GM18505 (cell line): ENCODE results near the gene C2orf80.

Experiments used
- ATAC-seq: cut with Tn5 transposase; IDR thresholded peaks from one replicate; pipeline ENCODE4 v1.9.1; 2021; ENCODE audit not compliant: unreplicated experiment
- POLR2A ChIP-seq: IDR thresholded peaks from 4 replicates; pipeline ENCODE4 v1.6.1; 2011; ENCODE audit warnings: borderline replicate concordance; ENCODE audit not compliant: insufficient read depth, insufficient read length; ENCODE audit errors: extremely low read depth

Gene C2orf80

GRCh38 chr2:208192611-208193236, 2.9 kb upstream of the C2orf80 start:
- TF ChIP-seq POLR2A = no peak
- no peak for ATAC-seq

GRCh38 chr2:208189069-208189809, 591 bp downstream of the C2orf80 start:
- TF ChIP-seq POLR2A = no peak
- ATAC-seq = no peak

GRCh38 chr2:208186893-208187292, 2.9 kb downstream of the C2orf80 start:
- TF ChIP-seq POLR2A = no peak
- ATAC-seq = no peak

GRCh38 chr2:208186465-208186864, 3.4 kb downstream of the C2orf80 start:
- TF ChIP-seq POLR2A = no peak
- no peak for ATAC-seq

GRCh38 chr2:208183972-208184705, 5.7 kb downstream of the C2orf80 start:
- no peak for ATAC-seq

GRCh38 chr2:208183526-208183925, 6.3 kb downstream of the C2orf80 start:
- TF ChIP-seq POLR2A = no peak
- no peak for ATAC-seq

More at GRCh38 chr2:208183972-208184705, 5.7 kb downstream of the C2orf80 start:
- no peak for TF ChIP-seq POLR2A

- no peak for ATAC-seq
- TF ChIP-seq POLR2A = no peak
Observed at GRCh38 chr2:208182835-208183234, 7.0 kb downstream of the C2orf80 start.

GRCh38 chr2:208179028-208179609, 10.7 kb downstream of the C2orf80 start:
- TF ChIP-seq POLR2A = no peak
- no peak for ATAC-seq

GRCh38 chr2:208175840-208176153, 14.0 kb downstream of the C2orf80 start:
- no peak for ATAC-seq
- no peak for TF ChIP-seq POLR2A

GRCh38 chr2:208175069-208175839, 14.6 kb downstream of the C2orf80 start:
- no peak for TF ChIP-seq POLR2A
- ATAC-seq = peak; percentile 96

GRCh38 chr2:208174144-208174543, 15.7 kb downstream of the C2orf80 start:
- no peak for ATAC-seq
- TF ChIP-seq POLR2A = no peak

- ATAC-seq = no peak
- no peak for TF ChIP-seq POLR2A
Observed at GRCh38 chr2:208172125-208172524, 17.7 kb downstream of the C2orf80 start.
